Measurements from ENCODE around the gene PPM1N.

GRCh38 chr19:45523642-45524256, 25.5 kb downstream of the PPM1N start:
- TF ChIP-seq, protein P1, sequence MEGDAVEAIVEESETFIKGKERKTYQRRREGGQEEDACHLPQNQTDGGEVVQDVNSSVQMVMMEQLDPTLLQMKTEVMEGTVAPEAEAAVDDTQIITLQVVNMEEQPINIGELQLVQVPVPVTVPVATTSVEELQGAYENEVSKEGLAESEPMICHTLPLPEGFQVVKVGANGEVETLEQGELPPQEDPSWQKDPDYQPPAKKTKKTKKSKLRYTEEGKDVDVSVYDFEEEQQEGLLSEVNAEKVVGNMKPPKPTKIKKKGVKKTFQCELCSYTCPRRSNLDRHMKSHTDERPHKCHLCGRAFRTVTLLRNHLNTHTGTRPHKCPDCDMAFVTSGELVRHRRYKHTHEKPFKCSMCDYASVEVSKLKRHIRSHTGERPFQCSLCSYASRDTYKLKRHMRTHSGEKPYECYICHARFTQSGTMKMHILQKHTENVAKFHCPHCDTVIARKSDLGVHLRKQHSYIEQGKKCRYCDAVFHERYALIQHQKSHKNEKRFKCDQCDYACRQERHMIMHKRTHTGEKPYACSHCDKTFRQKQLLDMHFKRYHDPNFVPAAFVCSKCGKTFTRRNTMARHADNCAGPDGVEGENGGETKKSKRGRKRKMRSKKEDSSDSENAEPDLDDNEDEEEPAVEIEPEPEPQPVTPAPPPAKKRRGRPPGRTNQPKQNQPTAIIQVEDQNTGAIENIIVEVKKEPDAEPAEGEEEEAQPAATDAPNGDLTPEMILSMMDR (IDR thresholded peaks at IDR 0.05): peak; percentile 90 to 97 (median 94)
- TF ChIP-seq POLR2A (IDR thresholded peaks at IDR 0.05): peak in 1 of 2 donors; percentile 10

Data from Peyer's patch (tissue), 4 donors.